T-helper 17 cell (primary cell): ENCODE results near the gene OR51I2. TPM values are rescaled to one million over a fixed set of nuclear protein-coding genes. Genes with fewer than 3 reads are reported as not detected.
A peak's percentile ranks its signal among the peaks of the same experiment; 100 is the strongest.

Source experiments
- ATAC-seq: fragments of 150-1000 bp; cut with Tn5 transposase; 2 replicates; pipeline ENCODE4 v1.10.0; 2021; ENCODE audit warnings: mild to moderate bottlenecking, moderate library complexity
- DNase-seq, 3 donors: peaks; one replicate each; pipeline versions ENCODE4 v3.0.0 to v3.0.0-alpha.2; 2020 to 2021
- H3K9me3 ChIP-seq: one replicate; pipeline ENCODE4 v1.7.0; 2013; ENCODE audit warnings: low read length, mild to moderate bottlenecking; ENCODE audit not compliant: control insufficient read depth, poor library complexity, severe bottlenecking
- H3K27ac Mint-ChIP-seq: one replicate; pipeline ENCODE4 v1.8.0; 2022; ENCODE audit warnings: mild to moderate bottlenecking, moderate library complexity, mixed read lengths
- H3K27me3 Mint-ChIP-seq: one replicate; pipeline ENCODE4 v1.8.0; 2022; ENCODE audit warnings: mixed read lengths
- H3K36me3 Mint-ChIP-seq: one replicate; pipeline ENCODE4 v1.8.0; 2022; ENCODE audit warnings: low read depth, mixed read lengths
- H3K4me1 Mint-ChIP-seq: one replicate; pipeline ENCODE4 v1.8.0; 2022; ENCODE audit warnings: mild to moderate bottlenecking, mixed read lengths
- H3K4me3 Mint-ChIP-seq: one replicate; pipeline ENCODE4 v1.8.0; 2022; ENCODE audit warnings: mild to moderate bottlenecking, moderate library complexity, mixed read lengths
- total RNA-seq, 4 donors: library from RNA in 2 of 4; stranded (reverse) in 2 of 4; gene quantifications; one replicate each; pipeline ENCODE4 v1.2.3 and lab custom pipeline; 2022 to 2026

The OR51I2 gene
- total RNA-seq (not detected), total RNA-seq (lab: John Stamatoyannopoulos, UW) (0 reads per million in 2 donors)

GRCh38 chr11:5449023-5449422, at the start of gene OR51I2:
TSS of gene OR51I2 (plus strand) at chr11:5449323. CDS start at chr11:5453489, 4,166 bp downstream.
- Mint-ChIP-seq H3K36me3 (no peaks in the 10 kb centered on the region), H3K27ac (no peak within 1 kb of the TSS), H3K4me1 (no peaks in the 10 kb centered on the region)

GRCh38 chr11:5405173-5405572, 44.0 kb upstream of the OR51I2 start:
- Mint-ChIP-seq H3K4me1 (no peaks in the 10 kb centered on the region), H3K36me3 (no peaks in the 10 kb centered on the region), H3K4me3 (no peak overlapping the region), H3K27me3 (peaks cover 25% of the 10 kb centered on the region), H3K27ac (no peak overlapping the region)
- ATAC-seq (no peak), DNase-seq (no peak)
- H3K9me3 ChIP-seq: no peaks in the 10 kb centered on the region

More at GRCh38 chr11:5449023-5449422, at the start of gene OR51I2:
- Mint-ChIP-seq H3K4me3 (no peak within 1 kb of the TSS), H3K27me3 (peaks cover 39% of the 10 kb centered on the region)
- ATAC-seq (no peak), DNase-seq (no peak)
- H3K9me3 ChIP-seq: no peaks in the 10 kb centered on the region

- peaks cover 23% of the 10 kb centered on the region for H3K27me3 Mint-ChIP-seq
- no peak overlapping the region for H3K27ac Mint-ChIP-seq
- H3K36me3 Mint-ChIP-seq: no peaks in the 10 kb centered on the region
- H3K4me3 Mint-ChIP-seq: no peak overlapping the region
- H3K4me1 Mint-ChIP-seq: no peaks in the 10 kb centered on the region
- no peaks in the 10 kb centered on the region for H3K9me3 ChIP-seq
- DNase-seq (no peak), ATAC-seq (no peak)
Measured at GRCh38 chr11:5420993-5421392, 28.1 kb upstream of the OR51I2 start.

- no peaks in the 10 kb centered on the region for H3K4me1 Mint-ChIP-seq
- H3K4me3 Mint-ChIP-seq: no peak within 1 kb of the TSS
- peaks cover 27% of the 10 kb centered on the region for H3K27me3 Mint-ChIP-seq
- no peak for DNase-seq
- H3K36me3 Mint-ChIP-seq: no peaks in the 10 kb centered on the region
- no peak for ATAC-seq
- no peaks in the 10 kb centered on the region for H3K9me3 ChIP-seq
- H3K27ac Mint-ChIP-seq: no peak within 1 kb of the TSS
Measured at GRCh38 chr11:5421811-5422210, 27.3 kb upstream of the OR51I2 start, which contains the start of gene OR51Q1. TSS of gene OR51Q1 (plus strand) at chr11:5422111. CDS start at chr11:5422201, 90 bp downstream.

GRCh38 chr11:5423131-5423530, 26.0 kb upstream of the OR51I2 start:
- H3K4me1 Mint-ChIP-seq: no peaks in the 10 kb centered on the region

GRCh38 chr11:5441414-5441813, 7.7 kb upstream of the OR51I2 start, which contains the start of gene OR51I1:
TSS of gene OR51I1 (minus strand) at chr11:5441514. CDS start at chr11:5441514, 0 bp downstream.
- no peaks in the 10 kb centered on the region for H3K9me3 ChIP-seq
- Mint-ChIP-seq H3K4me1 (no peaks in the 10 kb centered on the region), H3K4me3 (no peak within 1 kb of the TSS), H3K27ac (no peak within 1 kb of the TSS), H3K27me3 (peaks cover 24% of the 10 kb centered on the region), H3K36me3 (peaks cover 2% of the 10 kb centered on the region)
- no peak for DNase-seq
- no peak for ATAC-seq

More at GRCh38 chr11:5423131-5423530, 26.0 kb upstream of the OR51I2 start:
- Mint-ChIP-seq H3K27me3 (peaks cover 32% of the 10 kb centered on the region), H3K27ac (no peak overlapping the region), H3K36me3 (no peaks in the 10 kb centered on the region), H3K4me3 (no peak overlapping the region)
- ATAC-seq: no peak
- no peaks in the 10 kb centered on the region for H3K9me3 ChIP-seq
- no peak for DNase-seq

GRCh38 chr11:5443835-5444393, 5.2 kb upstream of the OR51I2 start:
- Mint-ChIP-seq H3K36me3 (peaks cover 2% of the 10 kb centered on the region), H3K27ac (no peak overlapping the region), H3K4me3 (no peak overlapping the region), H3K4me1 (no peaks in the 10 kb centered on the region), H3K27me3 (peaks cover 22% of the 10 kb centered on the region)
- DNase-seq (no peak), ATAC-seq (no peak)
- H3K9me3 ChIP-seq: no peaks in the 10 kb centered on the region

GRCh38 chr11:5449432-5449831, 309 bp downstream of the OR51I2 start:
- peaks cover 43% of the 10 kb centered on the region for H3K27me3 Mint-ChIP-seq
- H3K4me1 Mint-ChIP-seq: no peaks in the 10 kb centered on the region
- H3K9me3 ChIP-seq: no peaks in the 10 kb centered on the region
- ATAC-seq (no peak), DNase-seq (no peak)
- no peak overlapping the region for H3K27ac Mint-ChIP-seq
- H3K4me3 Mint-ChIP-seq: no peak overlapping the region
- no peaks in the 10 kb centered on the region for H3K36me3 Mint-ChIP-seq

- no peaks in the 10 kb centered on the region for H3K36me3 Mint-ChIP-seq
- ATAC-seq: no peak
- no peaks in the 10 kb centered on the region for H3K4me1 Mint-ChIP-seq
- H3K27me3 Mint-ChIP-seq: peaks cover 14% of the 10 kb centered on the region
- no peak overlapping the region for H3K4me3 Mint-ChIP-seq
- H3K27ac Mint-ChIP-seq: no peak overlapping the region
- DNase-seq: no peak
- no peaks in the 10 kb centered on the region for H3K9me3 ChIP-seq
Measured at GRCh38 chr11:5460983-5461621, 12.0 kb downstream of the OR51I2 start.

- H3K4me1 Mint-ChIP-seq: peaks cover 3% of the 10 kb centered on the region
- H3K36me3 Mint-ChIP-seq: no peaks in the 10 kb centered on the region
- no peak overlapping the region for H3K4me3 Mint-ChIP-seq
- ATAC-seq (no peak), DNase-seq (no peak)
- H3K27ac Mint-ChIP-seq: no peak overlapping the region
- no peaks in the 10 kb centered on the region for H3K9me3 ChIP-seq
- H3K27me3 Mint-ChIP-seq: peaks cover 51% of the 10 kb centered on the region
Measured at GRCh38 chr11:5467527-5467926, 18.4 kb downstream of the OR51I2 start.

- DNase-seq: no peak
- Mint-ChIP-seq H3K36me3 (no peaks in the 10 kb centered on the region), H3K27me3 (peaks cover 73% of the 10 kb centered on the region), H3K4me3 (no peak overlapping the region), H3K27ac (no peak overlapping the region), H3K4me1 (peaks cover 3% of the 10 kb centered on the region)
- no peaks in the 10 kb centered on the region for H3K9me3 ChIP-seq
- no peak for ATAC-seq
Measured at GRCh38 chr11:5473921-5474320, 24.8 kb downstream of the OR51I2 start.

- ATAC-seq: peak; percentile 49
Measured at GRCh38 chr11:5476186-5476819, 27.2 kb downstream of the OR51I2 start.

GRCh38 chr11:5486003-5486402, 36.9 kb downstream of the OR51I2 start:
- H3K4me1 Mint-ChIP-seq: no peaks in the 10 kb centered on the region
- H3K4me3 Mint-ChIP-seq: no peak overlapping the region
- peaks cover 2% of the 10 kb centered on the region for H3K36me3 Mint-ChIP-seq
- H3K27me3 Mint-ChIP-seq: peaks cover 20% of the 10 kb centered on the region
- DNase-seq (no peak), ATAC-seq (no peak)
- H3K27ac Mint-ChIP-seq: no peak overlapping the region
- H3K9me3 ChIP-seq: no peaks in the 10 kb centered on the region

More at GRCh38 chr11:5476186-5476819, 27.2 kb downstream of the OR51I2 start:
- Mint-ChIP-seq H3K4me1 (no peaks in the 10 kb centered on the region), H3K27me3 (peaks cover 54% of the 10 kb centered on the region), H3K4me3 (no peak overlapping the region), H3K27ac (no peak overlapping the region), H3K36me3 (no peaks in the 10 kb centered on the region)
- no peaks in the 10 kb centered on the region for H3K9me3 ChIP-seq
- DNase-seq: peak in 1 of 3 donors; percentile 15
